Sigmoid colon (tissue), 4 donors: ENCODE results near the gene ONECUT3.

Experiments used
- EP300 ChIP-seq, 4 donors: sonication (generic); formaldehyde crosslinking; IDR thresholded peaks; one replicate each; pipeline ENCODE4 v1.6.1; 2017; ENCODE audit warnings: antibody characterized with exemption in 4 of 4
- POLR2A ChIP-seq, 2 donors: fragments of 450-650 bp; IDR thresholded peaks; one replicate each; pipeline ENCODE4 v1.6.1; 2016; ENCODE audit warnings: antibody characterized with exemption in 2 of 2, mild to moderate bottlenecking in 2 of 2, moderate library complexity in 2 of 2
- POLR2AphosphoS5 ChIP-seq, 4 donors: sonication (generic); formaldehyde crosslinking; IDR thresholded peaks; one replicate each; pipeline ENCODE4 v1.6.1; 2017; ENCODE audit warnings: antibody characterized with exemption in 4 of 4
- TF ChIP-seq, protein P1 (sequence below), 4 experiments: fragments of 450-650 bp in 3 of 4; fragments of 200-600 bp in 1 of 4; IDR thresholded peaks; one replicate each; pipeline ENCODE4 v1.5.1; 2016 to 2019; ENCODE audit warnings: antibody characterized with exemption in 4 of 4, mild to moderate bottlenecking in 3 of 4, moderate library complexity in 2 of 4

DNA sequence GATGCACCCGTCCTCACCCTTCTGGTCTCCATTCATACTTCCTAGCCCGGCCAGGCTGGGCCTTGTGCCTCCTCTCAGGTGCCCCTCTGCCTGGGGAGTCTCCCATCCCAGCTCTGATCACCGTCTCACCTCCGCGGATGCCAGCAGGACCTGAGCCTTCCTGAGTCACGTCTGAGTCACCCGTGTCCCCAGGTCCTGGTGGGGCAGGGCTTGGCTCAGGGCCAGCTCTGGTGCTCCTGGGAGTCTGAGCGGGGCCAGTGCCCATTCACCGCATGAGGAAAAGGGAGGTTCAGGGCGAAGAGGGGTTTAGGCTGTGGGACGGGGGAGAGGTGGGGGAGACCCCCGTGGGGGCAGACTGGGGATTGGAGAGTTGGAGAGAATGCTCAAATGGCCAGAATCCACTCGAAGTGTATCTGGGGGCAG is 58.2 kb downstream of the ONECUT3 start:
- TF ChIP-seq EP300 (IDR thresholded peaks at IDR 0.05), result no peak
- TF ChIP-seq POLR2A (IDR thresholded peaks at IDR 0.05), result no peak
- TF ChIP-seq, protein P1, sequence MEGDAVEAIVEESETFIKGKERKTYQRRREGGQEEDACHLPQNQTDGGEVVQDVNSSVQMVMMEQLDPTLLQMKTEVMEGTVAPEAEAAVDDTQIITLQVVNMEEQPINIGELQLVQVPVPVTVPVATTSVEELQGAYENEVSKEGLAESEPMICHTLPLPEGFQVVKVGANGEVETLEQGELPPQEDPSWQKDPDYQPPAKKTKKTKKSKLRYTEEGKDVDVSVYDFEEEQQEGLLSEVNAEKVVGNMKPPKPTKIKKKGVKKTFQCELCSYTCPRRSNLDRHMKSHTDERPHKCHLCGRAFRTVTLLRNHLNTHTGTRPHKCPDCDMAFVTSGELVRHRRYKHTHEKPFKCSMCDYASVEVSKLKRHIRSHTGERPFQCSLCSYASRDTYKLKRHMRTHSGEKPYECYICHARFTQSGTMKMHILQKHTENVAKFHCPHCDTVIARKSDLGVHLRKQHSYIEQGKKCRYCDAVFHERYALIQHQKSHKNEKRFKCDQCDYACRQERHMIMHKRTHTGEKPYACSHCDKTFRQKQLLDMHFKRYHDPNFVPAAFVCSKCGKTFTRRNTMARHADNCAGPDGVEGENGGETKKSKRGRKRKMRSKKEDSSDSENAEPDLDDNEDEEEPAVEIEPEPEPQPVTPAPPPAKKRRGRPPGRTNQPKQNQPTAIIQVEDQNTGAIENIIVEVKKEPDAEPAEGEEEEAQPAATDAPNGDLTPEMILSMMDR (IDR thresholded peaks at IDR 0.05), result no peak
- peak in 1 of 4 donors; percentile 27 for TF ChIP-seq POLR2AphosphoS5 (IDR thresholded peaks at IDR 0.05)
